ENCODE data around the gene LMF1.

DNA sequence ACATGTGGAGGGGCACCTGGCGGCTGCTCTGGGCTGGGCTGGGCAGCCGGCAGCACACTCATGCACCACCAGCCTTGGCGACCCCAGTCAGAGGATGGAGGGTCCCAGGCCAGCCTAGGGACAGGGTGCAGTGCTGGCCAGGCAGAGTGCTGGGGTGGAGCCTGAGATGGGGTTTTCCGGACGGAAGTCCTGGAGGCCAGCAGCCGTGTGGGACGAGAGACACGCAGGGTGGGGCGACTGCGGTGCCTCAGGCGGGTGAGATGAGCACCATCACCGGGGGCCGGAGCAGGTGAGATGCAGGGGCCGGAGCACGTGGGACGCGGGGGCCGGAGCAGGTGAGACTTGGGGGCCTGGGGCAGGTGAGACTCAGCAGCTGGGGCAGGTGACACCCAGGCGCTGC is 55.2 kb downstream of the LMF1 start:
- no peak for TF ChIP-seq POLR2A (IDR thresholded peaks at IDR 0.05)
- TF ChIP-seq, protein P1, sequence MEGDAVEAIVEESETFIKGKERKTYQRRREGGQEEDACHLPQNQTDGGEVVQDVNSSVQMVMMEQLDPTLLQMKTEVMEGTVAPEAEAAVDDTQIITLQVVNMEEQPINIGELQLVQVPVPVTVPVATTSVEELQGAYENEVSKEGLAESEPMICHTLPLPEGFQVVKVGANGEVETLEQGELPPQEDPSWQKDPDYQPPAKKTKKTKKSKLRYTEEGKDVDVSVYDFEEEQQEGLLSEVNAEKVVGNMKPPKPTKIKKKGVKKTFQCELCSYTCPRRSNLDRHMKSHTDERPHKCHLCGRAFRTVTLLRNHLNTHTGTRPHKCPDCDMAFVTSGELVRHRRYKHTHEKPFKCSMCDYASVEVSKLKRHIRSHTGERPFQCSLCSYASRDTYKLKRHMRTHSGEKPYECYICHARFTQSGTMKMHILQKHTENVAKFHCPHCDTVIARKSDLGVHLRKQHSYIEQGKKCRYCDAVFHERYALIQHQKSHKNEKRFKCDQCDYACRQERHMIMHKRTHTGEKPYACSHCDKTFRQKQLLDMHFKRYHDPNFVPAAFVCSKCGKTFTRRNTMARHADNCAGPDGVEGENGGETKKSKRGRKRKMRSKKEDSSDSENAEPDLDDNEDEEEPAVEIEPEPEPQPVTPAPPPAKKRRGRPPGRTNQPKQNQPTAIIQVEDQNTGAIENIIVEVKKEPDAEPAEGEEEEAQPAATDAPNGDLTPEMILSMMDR (IDR thresholded peaks at IDR 0.05): no peak
